GM21619 (cell line): Measurements from ENCODE around the gene KCNK5.

Source experiments
- ATAC-seq: cut with Tn5 transposase; IDR thresholded peaks from one replicate; pipeline ENCODE4 v1.9.1; 2021; ENCODE audit not compliant: unreplicated experiment

The KCNK5 gene, protein sequence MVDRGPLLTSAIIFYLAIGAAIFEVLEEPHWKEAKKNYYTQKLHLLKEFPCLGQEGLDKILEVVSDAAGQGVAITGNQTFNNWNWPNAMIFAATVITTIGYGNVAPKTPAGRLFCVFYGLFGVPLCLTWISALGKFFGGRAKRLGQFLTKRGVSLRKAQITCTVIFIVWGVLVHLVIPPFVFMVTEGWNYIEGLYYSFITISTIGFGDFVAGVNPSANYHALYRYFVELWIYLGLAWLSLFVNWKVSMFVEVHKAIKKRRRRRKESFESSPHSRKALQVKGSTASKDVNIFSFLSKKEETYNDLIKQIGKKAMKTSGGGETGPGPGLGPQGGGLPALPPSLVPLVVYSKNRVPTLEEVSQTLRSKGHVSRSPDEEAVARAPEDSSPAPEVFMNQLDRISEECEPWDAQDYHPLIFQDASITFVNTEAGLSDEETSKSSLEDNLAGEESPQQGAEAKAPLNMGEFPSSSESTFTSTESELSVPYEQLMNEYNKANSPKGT

DNA sequence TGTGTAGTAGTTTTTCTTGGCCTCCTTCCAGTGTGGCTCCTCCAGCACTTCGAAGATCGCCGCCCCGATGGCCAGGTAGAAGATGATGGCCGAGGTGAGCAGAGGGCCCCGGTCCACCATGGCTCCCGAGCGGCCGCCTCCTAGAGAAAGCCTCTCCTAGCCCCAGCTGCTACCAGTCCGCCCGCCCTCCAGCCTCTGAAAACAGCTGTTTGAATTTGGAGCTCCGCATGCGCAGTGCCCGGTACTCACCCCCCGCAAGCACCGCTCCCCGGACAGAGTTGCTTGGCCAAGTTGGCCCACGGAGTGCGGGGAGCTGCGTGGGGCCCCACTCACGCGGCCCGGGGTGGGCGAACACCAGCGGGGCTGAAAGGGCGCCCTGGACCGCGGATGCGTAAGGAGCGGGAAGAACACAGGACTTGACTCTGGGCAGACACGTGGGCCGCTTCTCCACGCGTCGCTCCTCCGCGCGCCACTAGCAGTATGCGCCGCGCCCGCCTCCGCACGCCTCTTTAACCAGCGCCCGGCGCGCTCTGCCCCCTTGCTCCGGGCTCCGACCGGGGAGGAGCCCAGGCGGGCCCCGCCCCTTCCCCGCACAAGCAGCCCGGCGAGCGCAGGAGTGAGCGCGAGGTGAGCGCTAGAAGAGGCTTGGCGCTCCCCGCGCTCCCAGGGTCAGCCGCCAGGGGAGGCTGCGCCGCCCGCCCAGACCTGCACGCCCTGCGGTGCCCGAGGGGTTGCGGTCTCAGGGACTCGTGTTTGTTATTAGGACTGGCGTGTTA, at the start of gene KCNK5:
KCNK5 (minus strand) TSS at position 484 of the 776 bp plus-strand sequence; CDS start at position 120, 364 bp downstream.
- peak; percentile 71 for ATAC-seq

DNA sequence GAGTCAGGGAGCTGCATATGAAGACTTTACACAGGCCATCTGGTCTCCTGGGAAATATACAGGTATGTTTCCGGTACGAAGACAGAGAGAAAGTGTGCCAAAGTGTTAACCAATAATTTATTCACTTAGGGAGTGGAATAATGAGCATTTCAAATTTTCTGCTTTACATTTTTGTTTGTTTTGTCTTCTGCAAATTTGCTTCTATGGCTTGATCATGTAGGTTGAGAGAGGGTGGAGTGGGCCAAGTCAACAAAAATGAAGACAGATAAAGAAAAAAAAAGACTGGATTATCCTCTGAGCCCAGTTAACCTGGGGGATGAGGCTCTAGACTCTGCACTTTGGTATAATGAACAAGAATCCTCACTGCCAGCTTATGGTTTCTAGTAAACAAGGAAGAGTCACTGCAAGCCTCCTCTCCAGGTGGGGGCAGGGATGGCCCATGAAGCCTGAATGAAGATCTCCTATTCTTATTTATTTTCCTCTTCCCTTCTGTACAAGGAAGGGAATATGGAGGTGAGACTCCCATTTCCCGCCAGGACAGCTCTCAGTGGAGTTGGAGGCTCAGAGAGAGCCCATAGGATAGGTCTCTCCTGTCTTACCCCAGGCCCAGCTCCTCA, 47.2 kb upstream of the KCNK5 start:
- ATAC-seq = no peak

DNA sequence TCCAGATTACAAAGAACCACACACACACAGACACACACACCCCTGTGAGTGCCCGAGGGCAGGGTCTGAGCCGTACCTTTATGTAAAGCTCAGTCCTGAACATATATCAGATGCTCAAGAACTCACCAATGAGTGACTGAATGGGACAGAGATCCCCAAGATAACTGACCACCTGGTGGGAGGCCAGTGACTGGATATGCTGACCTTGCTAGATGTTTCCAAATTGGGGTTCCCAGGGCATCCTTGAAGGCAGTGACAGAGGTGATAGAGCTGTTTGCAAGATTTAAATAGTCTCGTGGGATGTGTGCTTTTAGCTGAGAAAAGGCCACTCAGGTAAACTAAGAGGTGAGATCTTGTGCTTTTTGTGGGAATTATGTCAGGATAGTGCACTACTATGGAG, 45.6 kb upstream of the KCNK5 start:
- no peak for ATAC-seq

DNA sequence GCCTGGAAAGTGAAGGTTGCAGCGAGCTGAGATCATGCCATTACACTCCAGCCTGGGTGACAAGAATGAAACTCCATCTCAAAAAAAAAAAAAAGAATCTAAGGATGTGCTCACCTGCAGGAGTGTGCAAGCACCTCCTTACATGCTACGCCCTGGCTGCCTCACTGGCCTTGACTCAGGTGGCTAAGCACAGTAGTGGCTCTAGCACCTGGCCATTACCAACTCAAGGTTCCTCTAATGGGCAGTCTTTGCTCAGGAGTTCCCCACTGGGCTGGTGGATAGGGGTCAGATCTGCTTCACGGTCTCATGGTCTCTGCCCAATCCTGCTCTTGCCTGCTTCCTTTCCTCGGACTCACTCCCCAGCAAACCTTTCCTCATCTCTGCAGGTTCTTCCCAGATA, 45.2 kb upstream of the KCNK5 start:
- no peak for ATAC-seq

DNA sequence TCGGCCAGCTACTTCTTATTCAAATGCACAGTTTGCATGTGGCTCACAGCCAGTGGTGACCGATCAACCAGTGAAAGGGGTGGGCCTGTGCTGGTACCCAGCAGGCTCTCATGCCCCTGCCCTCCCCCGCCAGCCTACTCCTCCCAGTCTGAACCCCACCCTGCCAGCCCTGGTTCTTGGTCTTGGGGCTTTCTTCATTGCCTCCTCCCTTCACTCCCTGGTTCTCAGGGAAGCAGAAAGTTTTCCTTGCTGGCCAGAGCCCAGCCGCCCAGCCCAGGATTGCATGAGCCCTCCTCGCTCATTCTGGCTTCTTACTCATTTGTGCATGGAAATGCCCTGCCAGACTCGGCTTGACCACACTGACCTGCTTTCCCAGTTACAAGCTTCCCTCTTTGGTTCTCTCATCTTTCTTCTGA, 44.1 kb upstream of the KCNK5 start:
- ATAC-seq = no peak

DNA sequence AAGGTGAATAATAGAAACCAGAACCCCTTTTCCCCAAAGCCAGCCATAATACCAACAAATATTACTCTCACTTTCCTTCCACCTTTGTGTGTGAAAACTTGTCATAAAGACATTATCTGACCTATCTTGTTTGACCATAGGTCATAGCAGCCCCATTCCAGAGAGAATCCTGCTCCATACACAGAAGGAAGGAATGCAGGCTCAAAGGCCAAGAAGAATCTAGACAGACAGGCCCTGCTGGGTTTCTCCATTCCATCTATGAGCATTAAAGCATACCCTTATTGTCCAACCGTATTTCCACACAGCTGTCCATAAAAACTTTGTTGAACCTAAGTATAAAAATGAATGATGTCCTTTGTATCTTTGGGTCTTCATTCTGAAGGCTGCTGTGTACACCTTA, 40.7 kb upstream of the KCNK5 start:
- no peak for ATAC-seq

DNA sequence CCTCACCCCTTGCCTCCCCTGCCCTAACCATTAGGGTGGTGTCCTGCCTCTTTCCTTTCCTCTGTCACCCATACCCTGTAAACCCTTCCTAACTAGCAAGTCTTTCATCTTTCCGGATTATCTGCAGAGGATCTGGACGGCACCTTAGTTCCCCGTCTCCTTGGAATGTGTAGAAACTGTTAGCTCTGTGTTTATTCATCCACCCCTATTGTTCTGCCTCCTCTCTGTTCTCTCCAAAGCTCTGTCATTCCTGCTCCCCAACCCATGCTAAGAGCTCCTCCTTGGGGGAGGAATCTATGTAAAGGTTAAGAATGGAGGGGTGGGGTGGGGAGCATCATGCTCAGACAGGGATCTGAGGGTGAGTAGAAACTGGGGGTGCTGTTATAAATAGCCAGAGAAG, 39.4 kb upstream of the KCNK5 start:
- no peak for ATAC-seq

DNA sequence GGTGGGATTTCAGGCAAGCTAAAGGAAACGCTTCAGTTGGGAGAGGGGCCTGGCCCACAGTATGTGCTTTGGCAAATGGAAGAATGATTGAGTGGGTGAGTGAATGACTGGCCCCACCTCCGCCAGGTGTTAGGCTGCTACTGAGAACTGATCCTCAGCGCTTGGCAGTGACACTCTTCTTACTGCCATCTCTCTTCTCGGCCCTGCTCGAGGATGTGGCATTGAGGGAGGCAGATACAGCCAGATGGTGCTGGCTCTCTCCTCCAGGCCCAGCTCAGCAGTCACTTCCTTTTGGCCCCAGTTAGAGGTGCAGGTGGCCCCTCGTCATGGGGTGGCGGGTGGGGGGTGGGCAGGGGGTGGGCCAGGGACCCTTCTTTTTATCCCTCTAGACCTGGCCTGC, 38.9 kb upstream of the KCNK5 start:
- ATAC-seq = no peak

DNA sequence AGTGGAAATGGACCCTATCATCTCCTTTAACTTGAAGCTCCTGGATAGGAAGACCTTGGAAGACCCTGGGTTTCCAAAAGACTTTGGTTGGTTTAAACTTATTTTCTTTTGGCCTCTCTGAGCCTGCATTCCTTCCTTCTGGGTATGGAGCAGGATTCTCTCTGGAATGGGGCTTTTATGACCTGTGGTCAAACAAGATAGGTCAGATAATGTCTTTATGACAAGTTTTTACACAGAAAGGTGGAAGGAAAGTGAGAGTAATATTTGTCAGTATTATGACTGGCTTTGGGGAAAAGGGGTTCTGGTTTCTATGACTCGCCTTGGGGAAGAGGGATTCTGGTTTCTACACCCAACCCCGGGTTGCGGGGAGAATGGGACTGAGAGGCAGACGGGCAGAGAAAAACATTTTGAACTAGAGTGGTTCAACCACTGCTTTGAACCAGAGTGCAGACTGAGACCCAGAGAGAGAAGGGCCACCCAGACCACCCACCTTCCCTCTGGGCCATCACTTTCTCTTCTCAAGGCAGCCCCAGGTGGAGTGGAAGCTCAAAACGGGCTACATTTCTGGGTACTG, 37.6 kb upstream of the KCNK5 start:
- ATAC-seq = no peak

DNA sequence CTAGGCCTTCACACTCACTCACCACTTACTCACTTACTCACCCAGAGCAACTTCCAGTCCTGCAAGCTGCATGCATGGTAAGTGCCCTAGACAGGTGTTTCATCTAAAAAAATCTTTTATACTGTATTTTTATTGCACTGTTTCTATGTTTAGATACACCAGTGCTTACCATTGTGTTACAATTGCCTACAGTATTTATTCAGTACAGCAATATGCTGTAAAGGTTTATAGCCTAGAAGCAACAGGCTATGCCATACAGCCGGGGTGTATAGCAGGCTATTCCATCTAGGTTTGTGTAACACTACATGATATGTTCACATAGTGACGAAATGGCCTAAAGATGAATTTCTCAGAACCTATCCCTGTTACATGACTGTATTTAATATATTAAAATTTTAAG, 37.1 kb upstream of the KCNK5 start:
- ATAC-seq = no peak

DNA sequence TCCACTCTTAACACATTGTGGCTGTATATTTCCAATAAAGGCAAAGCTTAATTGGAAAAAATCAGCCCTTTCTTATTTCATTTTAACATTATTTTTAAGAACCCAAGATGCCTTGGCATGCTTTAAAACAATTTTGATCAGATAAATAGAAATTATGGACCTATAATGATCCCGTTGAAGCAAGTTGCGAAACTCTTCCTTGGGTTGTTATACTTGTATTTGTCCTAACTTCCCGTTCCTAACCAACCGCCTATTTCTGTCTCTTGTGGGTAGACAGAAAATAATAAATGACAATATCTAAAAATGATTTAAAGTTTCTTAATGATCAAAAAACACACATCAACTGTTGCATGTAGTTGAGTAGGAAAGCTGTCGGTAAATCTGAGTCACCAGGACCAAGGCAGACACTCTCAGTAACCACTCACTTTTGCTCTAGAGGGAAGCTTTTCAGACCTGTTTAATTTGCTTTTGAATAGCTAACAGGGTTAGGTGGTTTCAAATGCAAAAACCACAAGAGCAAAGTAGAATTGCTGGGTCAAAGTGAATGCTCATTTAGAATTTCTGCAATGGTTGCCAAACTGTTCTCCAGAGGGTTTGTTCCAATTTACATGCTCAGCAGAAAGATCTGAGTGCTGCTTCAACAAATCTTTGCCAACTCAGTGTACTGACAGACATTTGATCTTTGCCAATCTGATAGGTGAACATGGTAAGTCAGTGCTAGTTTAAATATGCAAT, 34.2 kb upstream of the KCNK5 start:
- ATAC-seq = no peak

DNA sequence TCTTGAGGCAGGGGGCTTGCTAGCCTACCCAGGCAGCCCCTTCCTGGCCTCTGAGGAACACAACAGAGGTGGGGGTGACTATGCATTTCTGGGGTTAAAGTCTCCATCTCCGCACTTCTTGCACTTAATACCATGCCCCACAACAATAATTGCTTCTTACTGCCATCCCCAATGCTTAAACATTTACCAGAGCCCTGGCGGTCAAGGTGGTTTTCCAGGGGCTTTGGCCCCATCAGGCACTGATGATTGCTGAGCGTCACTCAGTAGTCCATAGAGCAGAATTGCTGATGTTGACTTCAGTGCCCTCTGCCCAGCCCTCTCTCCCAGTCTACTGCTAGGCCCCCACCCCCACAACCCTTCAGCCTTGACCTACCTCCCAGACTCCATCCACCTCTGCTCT, 32.5 kb upstream of the KCNK5 start:
- ATAC-seq = no peak

DNA sequence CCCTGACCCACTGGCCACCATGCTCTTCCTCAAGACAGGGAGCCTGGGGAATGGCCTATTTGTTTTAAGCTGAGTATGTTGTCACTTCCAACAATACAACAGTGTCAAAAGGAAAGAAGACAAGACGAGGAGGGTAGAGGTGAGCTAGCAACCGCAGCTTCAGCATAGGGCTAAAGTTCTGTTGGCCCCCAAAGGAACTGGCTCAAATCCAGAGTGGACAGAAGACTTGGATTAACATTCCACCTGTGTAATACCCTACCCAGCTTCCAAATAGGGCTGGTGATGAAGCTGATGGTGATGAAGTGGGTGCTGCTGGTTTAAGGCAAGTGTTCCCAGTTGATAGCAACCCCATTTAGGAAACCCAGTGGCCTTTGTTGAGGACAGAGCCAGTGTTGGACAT, 31.7 kb upstream of the KCNK5 start:
- no peak for ATAC-seq

DNA sequence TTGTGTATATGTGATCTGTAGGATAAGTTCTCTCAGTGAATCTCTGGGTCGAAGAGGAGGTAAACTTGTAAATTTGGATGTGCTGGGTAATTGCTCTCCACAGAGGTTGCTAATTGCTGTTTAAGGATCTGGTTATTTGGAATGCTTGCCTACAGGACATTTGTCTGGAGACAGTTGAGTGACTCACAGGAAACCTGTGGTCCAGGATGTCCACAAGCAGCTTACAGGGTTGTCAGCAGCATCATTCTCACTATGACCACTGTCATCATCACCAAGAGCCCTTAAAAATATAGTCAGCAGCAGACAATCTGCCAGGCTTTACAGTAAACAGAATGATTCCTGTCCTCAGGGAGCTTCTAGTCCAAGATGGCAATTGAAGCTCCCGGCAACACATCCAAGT, 31.2 kb upstream of the KCNK5 start:
- no peak for ATAC-seq

DNA sequence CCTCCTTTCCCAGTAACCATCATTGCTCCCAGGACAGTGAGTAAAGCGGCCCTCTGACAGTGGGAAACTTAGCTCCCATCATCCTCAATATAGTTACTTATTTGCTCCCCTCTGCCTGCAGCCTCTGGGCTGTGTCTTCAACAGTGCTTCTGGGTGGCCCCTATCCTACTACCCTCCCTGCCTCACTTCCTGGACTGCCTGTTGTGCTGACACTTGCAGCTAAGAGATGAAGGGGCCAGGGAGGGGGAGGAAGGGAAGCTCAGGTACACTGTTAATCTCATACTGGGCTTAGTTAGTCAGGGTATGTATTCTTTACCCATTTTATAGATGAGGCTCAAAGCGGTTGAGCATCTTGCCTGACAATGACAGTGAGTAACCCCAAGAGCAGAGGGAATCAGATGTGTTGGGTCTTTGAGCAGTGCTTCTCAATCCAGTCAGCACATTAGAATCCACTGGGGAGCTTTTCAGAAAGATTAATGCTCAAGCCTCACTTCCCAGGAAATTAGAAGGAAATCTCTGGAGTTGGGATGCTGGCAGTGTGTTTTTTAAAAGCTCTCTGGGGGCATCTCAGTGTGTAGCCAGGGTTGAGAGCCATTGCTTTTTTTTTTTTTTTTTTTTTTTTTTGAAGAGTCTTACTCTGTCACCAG, 27.1 kb upstream of the KCNK5 start:
- no peak for ATAC-seq

DNA sequence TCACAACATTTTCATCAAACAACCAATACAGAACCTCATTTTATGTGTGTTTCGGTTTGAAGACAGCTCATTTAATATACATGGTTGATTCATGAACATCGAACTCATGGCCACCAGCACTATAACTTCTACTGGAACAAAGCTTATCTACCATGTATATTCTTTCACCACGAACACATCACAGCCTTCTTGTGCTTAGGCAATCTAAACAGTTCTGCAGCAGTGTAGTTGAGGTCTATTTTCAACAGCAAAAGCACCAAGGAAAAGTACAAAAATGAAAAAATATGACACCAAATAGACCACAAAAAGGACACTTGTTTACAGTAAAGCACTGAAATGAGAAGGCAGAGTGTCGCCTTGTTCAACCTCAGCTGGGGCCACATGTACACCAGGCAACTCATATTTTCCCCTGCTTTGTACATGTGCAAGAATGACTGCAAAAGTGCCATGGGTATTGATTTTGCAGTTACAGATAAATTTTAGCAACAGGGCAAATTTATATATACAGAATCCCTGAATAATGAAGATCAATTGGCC, 25.8 kb upstream of the KCNK5 start:
- ATAC-seq = no peak

DNA sequence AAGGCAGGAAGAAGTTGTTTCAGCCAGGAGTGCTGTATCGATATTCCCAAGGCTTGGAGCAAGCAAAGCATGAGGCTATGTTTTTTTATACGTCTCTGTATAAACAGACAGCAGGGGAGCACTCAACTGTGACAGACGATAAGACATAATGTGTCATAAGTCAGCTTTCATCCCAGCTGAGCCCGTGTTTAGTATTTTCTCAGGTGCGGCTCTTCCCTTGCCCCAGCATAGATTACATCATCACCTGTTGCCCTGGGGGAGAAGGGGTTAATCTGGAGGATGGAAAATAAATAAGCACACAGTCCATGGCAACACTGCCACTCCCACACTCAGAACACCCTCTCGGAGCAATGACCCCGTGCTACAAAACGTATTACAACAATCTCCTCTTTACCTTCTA, 22.1 kb upstream of the KCNK5 start:
- no peak for ATAC-seq

DNA sequence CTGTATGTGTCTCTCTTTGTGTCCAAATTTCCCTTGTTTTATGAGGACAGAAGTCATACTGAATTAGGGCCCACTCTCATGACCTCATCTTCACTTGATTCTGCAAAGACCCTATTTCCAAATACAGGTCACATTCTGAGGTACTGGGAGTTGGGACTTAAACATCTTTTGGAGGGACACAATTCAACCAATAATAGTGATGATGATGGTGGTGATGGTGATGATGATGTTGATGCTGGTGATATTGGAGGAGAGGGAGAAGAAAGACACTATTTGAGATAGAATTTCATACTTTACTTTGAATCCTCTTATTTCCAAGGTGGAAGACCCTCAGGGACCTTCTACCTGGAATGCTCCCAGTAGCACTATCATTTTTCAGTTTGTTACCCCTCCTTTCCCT, 21.2 kb upstream of the KCNK5 start:
- no peak for ATAC-seq

DNA sequence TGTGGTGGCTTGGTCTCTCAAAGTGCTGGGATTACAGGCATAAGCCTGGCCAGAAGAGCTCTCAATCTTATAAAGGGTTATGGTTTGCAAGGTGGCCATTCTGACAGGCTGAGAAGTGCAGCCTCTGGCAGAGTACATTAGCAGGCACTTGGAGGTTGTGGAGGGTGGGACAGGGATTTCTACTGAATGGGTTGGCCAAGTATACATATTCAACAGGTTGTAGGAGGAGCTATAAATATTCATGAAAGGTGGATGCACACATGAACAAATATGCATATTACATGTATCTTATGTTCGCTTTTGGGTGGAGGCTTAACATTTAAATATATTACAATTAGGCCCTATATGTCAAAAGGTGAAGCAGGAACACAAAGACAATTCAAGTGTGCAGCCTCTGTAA, 20.0 kb upstream of the KCNK5 start:
- no peak for ATAC-seq

DNA sequence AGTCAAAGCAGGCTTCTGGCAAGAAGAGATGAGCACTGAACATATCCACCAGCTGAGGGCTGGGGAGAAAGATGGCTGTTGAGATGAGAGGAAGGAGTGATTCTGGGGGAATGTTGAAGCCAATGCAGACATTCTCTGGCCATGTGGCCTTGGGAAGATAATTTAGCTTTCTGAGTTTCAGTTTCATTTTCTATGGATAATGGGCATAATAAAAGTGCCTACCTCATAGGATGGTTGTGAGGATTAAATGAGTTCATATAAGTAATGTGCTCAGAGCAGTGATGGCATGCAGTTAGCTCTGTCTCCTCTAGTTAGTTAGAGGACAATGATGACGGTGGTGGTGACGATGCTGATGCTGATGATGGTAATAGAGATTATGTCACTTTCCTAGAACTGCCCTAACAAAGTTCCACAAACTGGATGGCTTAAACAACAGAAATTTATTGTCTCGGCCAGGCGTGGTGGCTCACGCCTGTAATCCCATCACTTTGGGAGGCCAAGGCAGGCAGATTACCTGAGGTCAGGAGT, 18.5 kb upstream of the KCNK5 start:
- ATAC-seq = no peak
